HepG2 (cell line): ENCODE results near the gene C20orf202. TPM values are rescaled to one million over a fixed set of nuclear protein-coding genes. Genes with fewer than 3 reads are reported as not detected.
A peak's percentile ranks its signal among the peaks of the same experiment; 100 is the strongest.

Source experiments
- FOSL2 ChIP-seq: sonication (generic); formaldehyde crosslinking; IDR thresholded peaks from 2 replicates; pipeline ENCODE4 v1.4.0; 2020; ENCODE audit warnings: missing genetic modification reagents
- FOXO1 ChIP-seq: sonication (generic); formaldehyde crosslinking; IDR thresholded peaks from 2 replicates; pipeline ENCODE4 v1.4.0; 2020; ENCODE audit warnings: missing genetic modification reagents
- MTF1 ChIP-seq: sonication (generic); formaldehyde crosslinking; IDR thresholded peaks from 2 replicates; pipeline ENCODE4 v1.5.0; 2020; ENCODE audit warnings: missing genetic modification reagents
- NFE2L1 ChIP-seq: sonication (generic); formaldehyde crosslinking; IDR thresholded peaks from 2 replicates; pipeline ENCODE4 v1.4.0; 2020; ENCODE audit warnings: missing genetic modification reagents, mild to moderate bottlenecking, borderline replicate concordance
- NR2C2 ChIP-seq: sonication (generic); formaldehyde crosslinking; IDR thresholded peaks from 2 replicates; pipeline ENCODE4 v1.4.0; 2020; ENCODE audit warnings: missing genetic modification reagents, mild to moderate bottlenecking, moderate library complexity, borderline replicate concordance
- NR2F1 ChIP-seq, 2 experiments: fragments of 450-650 bp in 1 of 2; formaldehyde crosslinking in 1 of 2; IDR thresholded peaks; 2 replicates each; pipeline versions ENCODE4 v1.5.0 to v1.6.1; 2016 to 2020; ENCODE audit warnings: mild to moderate bottlenecking in 1 of 2, missing compliant biosample characterization in 1 of 2, missing genetic modification reagents in 1 of 2, moderate library complexity in 1 of 2
- NR2F6 ChIP-seq, 2 experiments: IDR thresholded peaks; 2 replicates each; pipeline ENCODE4 v1.6.1; 2016; ENCODE audit warnings: antibody characterized with exemption in 1 of 2, mild to moderate bottlenecking in 1 of 2
- POLR2AphosphoS2 ChIP-seq: IDR thresholded peaks from 2 replicates; pipeline ENCODE4 v1.6.1; 2011; ENCODE audit warnings: low read depth, low read length, improper control_type of control experiment
- RARA ChIP-seq: IDR thresholded peaks from 2 replicates; pipeline ENCODE4 v1.6.1; 2016; ENCODE audit warnings: missing genetic modification reagents, missing compliant biosample characterization
- RARG ChIP-seq: sonication (generic); formaldehyde crosslinking; IDR thresholded peaks from 2 replicates; pipeline ENCODE4 v1.4.0; 2020; ENCODE audit warnings: low read depth, mild to moderate bottlenecking, missing genetic modification reagents
- SAFB2 ChIP-seq: sonication (generic); formaldehyde crosslinking; IDR thresholded peaks from 2 replicates; pipeline ENCODE4 v1.5.1; 2020; ENCODE audit warnings: missing genetic modification reagents, low read depth, mild to moderate bottlenecking, borderline replicate concordance
- SAP130 ChIP-seq: IDR thresholded peaks from 2 replicates; pipeline ENCODE4 v1.6.1; 2016; ENCODE audit warnings: low read depth
- TCF7 ChIP-seq: sonication (generic); IDR thresholded peaks from 2 replicates; pipeline ENCODE4 v1.6.1; 2016; ENCODE audit warnings: antibody characterized with exemption, low read depth
- ZMYM3 ChIP-seq: sonication (generic); formaldehyde crosslinking; IDR thresholded peaks from 2 replicates; pipeline ENCODE4 v1.5.1; 2020; ENCODE audit warnings: mild to moderate bottlenecking, missing genetic modification reagents
- polyA plus RNA-seq, 8 experiments: library from polyadenylated mRNA; depleted of rRNA in 3 of 8; stranded (reverse) in 7 of 8; unstranded in 1 of 8; fragments of >200 nt; fragmentation: Illumina TruSeq in 4 of 8; extraction: Trizol in 4 of 8; gene quantifications; 2 replicates each; pipeline versions ENCODE4 v1.2.1 to v1.2.3, GENCODE V29; 2011 to 2016; ENCODE audit warnings: low read depth in 4 of 8, missing spikeins in 1 of 8, mixed read lengths in 1 of 8; ENCODE audit not compliant: insufficient read depth in 1 of 8
- total RNA-seq, 5 experiments: library from RNA; depleted of rRNA; stranded (reverse); fragments of >200 nt; fragmentation: Illumina TruSeq; extraction: Trizol; gene quantifications; 2 replicates each; pipeline ENCODE4 v1.2.3, GENCODE V29; 2016; ENCODE audit warnings: low read depth in 1 of 5
- TF ChIP-seq, protein P1 (sequence below): IDR thresholded peaks from 2 replicates; pipeline ENCODE4 v1.4.0; 2020; ENCODE audit warnings: mild to moderate bottlenecking, missing genetic modification reagents
- TF ChIP-seq, protein P2 (sequence below): sonication (generic); formaldehyde crosslinking; IDR thresholded peaks from 2 replicates; pipeline ENCODE4 v1.8.0; 2022; ENCODE audit warnings: mild to moderate bottlenecking, missing genetic modification reagents
- TF ChIP-seq, protein P3 (sequence below): sonication (generic); formaldehyde crosslinking; IDR thresholded peaks from 2 replicates; pipeline ENCODE4 v1.4.0; 2020; ENCODE audit warnings: missing genetic modification reagents, mild to moderate bottlenecking, borderline replicate concordance
- TF ChIP-seq, protein P4 (sequence below): sonication (generic); formaldehyde crosslinking; conservative IDR thresholded peaks from 2 replicates; pipeline ENCODE4 v1.4.0; 2020; ENCODE audit warnings: mild to moderate bottlenecking, missing genetic modification reagents, moderate library complexity

Gene C20orf202
- total and polyA plus RNA-seq, 2 of the 13 experiments (the other 11 are each of a cell fraction or from before 2014, with no cell fraction given), result 0.20 to 1.2 TPM

DNA sequence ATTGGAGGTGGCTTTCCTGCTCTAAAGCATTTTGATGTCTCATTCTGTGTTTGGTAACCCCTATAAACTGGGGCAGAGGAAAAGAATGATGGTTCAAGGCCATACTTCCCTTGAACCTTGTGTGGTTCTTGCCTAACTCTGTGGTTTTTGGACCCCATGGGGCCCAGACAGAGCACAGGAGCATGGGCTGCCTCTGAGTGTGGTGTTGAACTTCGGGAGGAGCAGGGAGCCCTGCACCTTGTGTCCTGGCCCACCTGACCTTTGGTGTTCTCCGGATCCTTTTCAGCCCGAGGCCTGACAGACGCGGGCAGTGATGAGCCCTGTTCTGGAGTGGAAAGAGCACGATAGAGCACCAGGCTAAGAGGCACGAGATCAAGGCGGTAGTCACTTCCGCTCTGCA lies 37.3 kb upstream of the C20orf202 start (continued):
- TF ChIP-seq NR2C2 (CRISPR knock-in tag) (peak; percentile 84), NR2F1 (CRISPR knock-in tag; IDR thresholded peaks at IDR 0.05) (peak; percentile 10 to 58; a peak in 3 of 4 replicates), SAFB2 (CRISPR knock-in tag) (0 out of 2 replicates have a peak, but pooled peaks have one; percentile 39), RARA (CRISPR knock-in tag) (peak; percentile 86), RARG (no peak), TCF7 (0 out of 2 replicates have a peak, but pooled peaks have one; percentile 26), MTF1 (CRISPR knock-in tag) (no peak), FOSL2 (no peak), NR2F6 (IDR thresholded peaks at IDR 0.05) (peak; percentile 73), NR2F6 (CRISPR knock-in tag; IDR thresholded peaks at IDR 0.05) (0 out of 2 replicates have a peak, but pooled peaks have one; percentile 17), NFE2L1 (no peak), POLR2AphosphoS2 (peak; percentile 49; the same call in 1 of the 2 replicates), ZMYM3 (CRISPR knock-in tag) (no peak), FOXO1 (CRISPR knock-in tag) (peak; percentile 22; the same call in 1 of the 2 replicates), SAP130 (peak; percentile 16; the same call in 1 of the 2 replicates)
- TF ChIP-seq, protein P1, sequence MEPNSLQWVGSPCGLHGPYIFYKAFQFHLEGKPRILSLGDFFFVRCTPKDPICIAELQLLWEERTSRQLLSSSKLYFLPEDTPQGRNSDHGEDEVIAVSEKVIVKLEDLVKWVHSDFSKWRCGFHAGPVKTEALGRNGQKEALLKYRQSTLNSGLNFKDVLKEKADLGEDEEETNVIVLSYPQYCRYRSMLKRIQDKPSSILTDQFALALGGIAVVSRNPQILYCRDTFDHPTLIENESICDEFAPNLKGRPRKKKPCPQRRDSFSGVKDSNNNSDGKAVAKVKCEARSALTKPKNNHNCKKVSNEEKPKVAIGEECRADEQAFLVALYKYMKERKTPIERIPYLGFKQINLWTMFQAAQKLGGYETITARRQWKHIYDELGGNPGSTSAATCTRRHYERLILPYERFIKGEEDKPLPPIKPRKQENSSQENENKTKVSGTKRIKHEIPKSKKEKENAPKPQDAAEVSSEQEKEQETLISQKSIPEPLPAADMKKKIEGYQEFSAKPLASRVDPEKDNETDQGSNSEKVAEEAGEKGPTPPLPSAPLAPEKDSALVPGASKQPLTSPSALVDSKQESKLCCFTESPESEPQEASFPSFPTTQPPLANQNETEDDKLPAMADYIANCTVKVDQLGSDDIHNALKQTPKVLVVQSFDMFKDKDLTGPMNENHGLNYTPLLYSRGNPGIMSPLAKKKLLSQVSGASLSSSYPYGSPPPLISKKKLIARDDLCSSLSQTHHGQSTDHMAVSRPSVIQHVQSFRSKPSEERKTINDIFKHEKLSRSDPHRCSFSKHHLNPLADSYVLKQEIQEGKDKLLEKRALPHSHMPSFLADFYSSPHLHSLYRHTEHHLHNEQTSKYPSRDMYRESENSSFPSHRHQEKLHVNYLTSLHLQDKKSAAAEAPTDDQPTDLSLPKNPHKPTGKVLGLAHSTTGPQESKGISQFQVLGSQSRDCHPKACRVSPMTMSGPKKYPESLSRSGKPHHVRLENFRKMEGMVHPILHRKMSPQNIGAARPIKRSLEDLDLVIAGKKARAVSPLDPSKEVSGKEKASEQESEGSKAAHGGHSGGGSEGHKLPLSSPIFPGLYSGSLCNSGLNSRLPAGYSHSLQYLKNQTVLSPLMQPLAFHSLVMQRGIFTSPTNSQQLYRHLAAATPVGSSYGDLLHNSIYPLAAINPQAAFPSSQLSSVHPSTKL (CRISPR knock-in tag), result 0 out of 2 replicates have a peak, but pooled peaks have one; percentile 26
- TF ChIP-seq, protein P2, sequence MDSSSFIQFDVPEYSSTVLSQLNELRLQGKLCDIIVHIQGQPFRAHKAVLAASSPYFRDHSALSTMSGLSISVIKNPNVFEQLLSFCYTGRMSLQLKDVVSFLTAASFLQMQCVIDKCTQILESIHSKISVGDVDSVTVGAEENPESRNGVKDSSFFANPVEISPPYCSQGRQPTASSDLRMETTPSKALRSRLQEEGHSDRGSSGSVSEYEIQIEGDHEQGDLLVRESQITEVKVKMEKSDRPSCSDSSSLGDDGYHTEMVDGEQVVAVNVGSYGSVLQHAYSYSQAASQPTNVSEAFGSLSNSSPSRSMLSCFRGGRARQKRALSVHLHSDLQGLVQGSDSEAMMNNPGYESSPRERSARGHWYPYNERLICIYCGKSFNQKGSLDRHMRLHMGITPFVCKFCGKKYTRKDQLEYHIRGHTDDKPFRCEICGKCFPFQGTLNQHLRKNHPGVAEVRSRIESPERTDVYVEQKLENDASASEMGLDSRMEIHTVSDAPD (CRISPR knock-in tag), result no peak; the same call in 1 of the 2 replicates
- TF ChIP-seq, protein P3, sequence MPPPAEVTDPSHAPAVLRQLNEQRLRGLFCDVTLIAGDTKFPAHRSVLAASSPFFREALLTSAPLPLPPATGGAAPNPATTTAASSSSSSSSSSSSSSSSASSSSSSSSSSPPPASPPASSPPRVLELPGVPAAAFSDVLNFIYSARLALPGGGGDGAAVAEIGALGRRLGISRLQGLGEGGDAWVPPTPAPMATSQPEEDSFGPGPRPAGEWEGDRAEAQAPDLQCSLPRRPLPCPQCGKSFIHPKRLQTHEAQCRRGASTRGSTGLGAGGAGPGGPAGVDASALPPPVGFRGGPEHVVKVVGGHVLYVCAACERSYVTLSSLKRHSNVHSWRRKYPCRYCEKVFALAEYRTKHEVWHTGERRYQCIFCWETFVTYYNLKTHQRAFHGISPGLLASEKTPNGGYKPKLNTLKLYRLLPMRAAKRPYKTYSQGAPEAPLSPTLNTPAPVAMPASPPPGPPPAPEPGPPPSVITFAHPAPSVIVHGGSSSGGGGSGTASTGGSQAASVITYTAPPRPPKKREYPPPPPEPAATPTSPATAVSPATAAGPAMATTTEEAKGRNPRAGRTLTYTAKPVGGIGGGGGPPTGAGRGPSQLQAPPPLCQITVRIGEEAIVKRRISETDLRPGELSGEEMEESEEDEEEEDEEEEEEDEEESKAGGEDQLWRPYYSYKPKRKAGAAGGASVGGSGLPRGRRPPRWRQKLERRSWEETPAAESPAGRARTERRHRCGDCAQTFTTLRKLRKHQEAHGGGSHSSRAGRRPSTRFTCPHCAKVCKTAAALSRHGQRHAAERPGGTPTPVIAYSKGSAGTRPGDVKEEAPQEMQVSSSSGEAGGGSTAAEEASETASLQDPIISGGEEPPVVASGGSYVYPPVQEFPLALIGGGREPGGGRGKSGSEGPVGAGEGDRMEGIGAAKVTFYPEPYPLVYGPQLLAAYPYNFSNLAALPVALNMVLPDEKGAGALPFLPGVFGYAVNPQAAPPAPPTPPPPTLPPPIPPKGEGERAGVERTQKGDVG (CRISPR knock-in tag), result peak; percentile 31; the same call in 1 of the 2 replicates
- TF ChIP-seq, protein P4, sequence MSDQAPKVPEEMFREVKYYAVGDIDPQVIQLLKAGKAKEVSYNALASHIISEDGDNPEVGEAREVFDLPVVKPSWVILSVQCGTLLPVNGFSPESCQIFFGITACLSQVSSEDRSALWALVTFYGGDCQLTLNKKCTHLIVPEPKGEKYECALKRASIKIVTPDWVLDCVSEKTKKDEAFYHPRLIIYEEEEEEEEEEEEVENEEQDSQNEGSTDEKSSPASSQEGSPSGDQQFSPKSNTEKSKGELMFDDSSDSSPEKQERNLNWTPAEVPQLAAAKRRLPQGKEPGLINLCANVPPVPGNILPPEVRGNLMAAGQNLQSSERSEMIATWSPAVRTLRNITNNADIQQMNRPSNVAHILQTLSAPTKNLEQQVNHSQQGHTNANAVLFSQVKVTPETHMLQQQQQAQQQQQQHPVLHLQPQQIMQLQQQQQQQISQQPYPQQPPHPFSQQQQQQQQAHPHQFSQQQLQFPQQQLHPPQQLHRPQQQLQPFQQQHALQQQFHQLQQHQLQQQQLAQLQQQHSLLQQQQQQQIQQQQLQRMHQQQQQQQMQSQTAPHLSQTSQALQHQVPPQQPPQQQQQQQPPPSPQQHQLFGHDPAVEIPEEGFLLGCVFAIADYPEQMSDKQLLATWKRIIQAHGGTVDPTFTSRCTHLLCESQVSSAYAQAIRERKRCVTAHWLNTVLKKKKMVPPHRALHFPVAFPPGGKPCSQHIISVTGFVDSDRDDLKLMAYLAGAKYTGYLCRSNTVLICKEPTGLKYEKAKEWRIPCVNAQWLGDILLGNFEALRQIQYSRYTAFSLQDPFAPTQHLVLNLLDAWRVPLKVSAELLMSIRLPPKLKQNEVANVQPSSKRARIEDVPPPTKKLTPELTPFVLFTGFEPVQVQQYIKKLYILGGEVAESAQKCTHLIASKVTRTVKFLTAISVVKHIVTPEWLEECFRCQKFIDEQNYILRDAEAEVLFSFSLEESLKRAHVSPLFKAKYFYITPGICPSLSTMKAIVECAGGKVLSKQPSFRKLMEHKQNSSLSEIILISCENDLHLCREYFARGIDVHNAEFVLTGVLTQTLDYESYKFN (CRISPR knock-in tag), result peak; percentile 73; the same call in 1 of the 2 replicates
